ENCODE measurements around the gene PATE4. TPM values are rescaled to one million over a fixed set of nuclear protein-coding genes. Genes with fewer than 3 reads are reported as not detected.

Gene PATE4
- total RNA-seq, 4 donors from 2014 or later, result not detected

DNA sequence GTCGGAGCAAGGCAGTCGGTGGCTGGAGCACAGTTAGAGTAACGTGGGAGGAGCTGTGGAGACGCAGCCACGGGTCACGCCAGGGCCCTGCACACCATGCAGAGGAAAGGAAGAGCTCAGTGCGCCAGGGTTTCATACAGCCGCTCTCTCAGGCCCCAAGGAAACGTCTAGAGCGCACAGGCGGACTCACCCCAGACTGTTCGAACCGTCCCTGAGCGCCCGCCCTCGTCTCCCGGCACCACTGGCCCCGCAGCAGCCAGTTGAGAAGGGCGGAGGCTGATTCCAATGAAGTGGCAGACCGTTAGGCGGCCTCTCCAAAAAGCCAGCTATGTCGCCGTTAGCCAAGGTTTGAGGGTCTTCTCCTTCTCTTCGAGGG is 53.9 kb downstream of the PATE4 start:
- 8 to 14% methylated on average over 6 to 7 of the region's 24 CpGs for WGBS, 2 donors (ENCODE audit: low coverage in 1 of 2)
- Histone ChIP-seq H3K27me3 (no peaks in the 10 kb centered on the region), H3K4me3 (peak overlapping the region; percentile 13 to 94), H3K9me3 (no peaks in the 10 kb centered on the region), H3K4me1 (peaks cover 0 to 37% (median 0%) of the 10 kb centered on the region in 3 donors), H3K36me3 (peaks cover 0 to under 1% of the 10 kb centered on the region in 2 donors), H3K27ac (peak overlapping the region; percentile 36 to 99 (median 96))
- TF ChIP-seq EP300 (IDR thresholded peaks at IDR 0.05) (no peak), POLR2AphosphoS5 (IDR thresholded peaks at IDR 0.05) (no peak), POLR2A (IDR thresholded peaks at IDR 0.05) (no peak)
- TF ChIP-seq, protein P1, sequence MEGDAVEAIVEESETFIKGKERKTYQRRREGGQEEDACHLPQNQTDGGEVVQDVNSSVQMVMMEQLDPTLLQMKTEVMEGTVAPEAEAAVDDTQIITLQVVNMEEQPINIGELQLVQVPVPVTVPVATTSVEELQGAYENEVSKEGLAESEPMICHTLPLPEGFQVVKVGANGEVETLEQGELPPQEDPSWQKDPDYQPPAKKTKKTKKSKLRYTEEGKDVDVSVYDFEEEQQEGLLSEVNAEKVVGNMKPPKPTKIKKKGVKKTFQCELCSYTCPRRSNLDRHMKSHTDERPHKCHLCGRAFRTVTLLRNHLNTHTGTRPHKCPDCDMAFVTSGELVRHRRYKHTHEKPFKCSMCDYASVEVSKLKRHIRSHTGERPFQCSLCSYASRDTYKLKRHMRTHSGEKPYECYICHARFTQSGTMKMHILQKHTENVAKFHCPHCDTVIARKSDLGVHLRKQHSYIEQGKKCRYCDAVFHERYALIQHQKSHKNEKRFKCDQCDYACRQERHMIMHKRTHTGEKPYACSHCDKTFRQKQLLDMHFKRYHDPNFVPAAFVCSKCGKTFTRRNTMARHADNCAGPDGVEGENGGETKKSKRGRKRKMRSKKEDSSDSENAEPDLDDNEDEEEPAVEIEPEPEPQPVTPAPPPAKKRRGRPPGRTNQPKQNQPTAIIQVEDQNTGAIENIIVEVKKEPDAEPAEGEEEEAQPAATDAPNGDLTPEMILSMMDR (IDR thresholded peaks at IDR 0.05), result no peak
- ATAC-seq, result peak; percentile 51

DNA sequence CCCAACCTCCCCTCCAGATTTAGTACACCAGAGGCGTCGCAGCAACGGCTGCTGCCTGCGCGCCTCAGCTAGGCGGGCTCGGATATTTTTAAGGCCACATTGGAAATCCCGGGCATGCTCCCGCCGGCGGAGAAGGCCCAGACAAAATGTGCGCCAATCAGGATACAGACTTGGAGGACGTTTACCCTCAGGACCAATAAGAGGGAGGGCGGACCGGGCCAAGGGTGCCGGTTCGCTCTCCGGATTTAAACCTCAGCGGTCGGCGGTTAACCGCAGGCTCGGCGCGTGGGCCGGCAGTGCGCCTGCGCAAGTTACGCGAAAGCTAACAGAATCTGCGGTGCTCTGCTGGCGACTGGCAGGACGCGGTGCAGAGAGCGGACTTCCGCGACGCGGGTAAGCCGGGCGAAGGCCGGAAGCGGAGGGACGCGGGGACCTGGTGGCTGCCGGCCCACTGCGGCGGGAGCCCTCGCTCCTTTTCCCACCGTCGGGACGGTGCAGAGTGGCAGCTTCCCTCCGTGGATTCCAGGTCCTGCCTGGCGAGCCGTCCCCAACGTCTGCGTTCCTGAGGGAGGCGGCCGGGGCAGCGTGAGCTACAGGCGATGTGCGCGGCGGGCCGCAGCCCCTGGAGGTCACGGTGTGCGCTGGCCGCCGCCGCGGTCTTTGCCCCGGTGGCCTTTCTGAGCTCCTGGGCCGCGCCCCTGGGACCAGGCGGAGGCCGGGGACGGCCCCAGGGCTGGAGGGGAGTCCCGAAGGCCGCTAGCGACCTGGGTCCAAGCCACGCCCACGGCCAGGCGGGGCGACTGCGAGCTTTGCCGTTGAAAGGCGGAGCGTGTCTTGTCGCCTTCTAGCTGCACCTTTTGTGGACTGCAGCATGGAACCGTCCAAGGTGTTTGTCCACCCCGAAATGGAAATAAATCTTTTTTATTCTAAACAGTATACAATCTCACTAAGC is 54.5 kb downstream of the PATE4 start, which contains the start of gene HYLS1:
TSS of gene HYLS1 (plus strand) at position 296 of the 952 bp plus-strand sequence. CDS start 11,701 bp downstream, outside the sequence.
- Histone ChIP-seq H3K4me3 (peak within 1 kb of the TSS; percentile 43 to 94), H3K27me3 (no peaks in the 10 kb centered on the region), H3K4me1 (peaks cover 0 to 37% (median 0%) of the 10 kb centered on the region in 3 donors), H3K9me3 (no peaks in the 10 kb centered on the region), H3K36me3 (peaks cover 0 to 7% of the 10 kb centered on the region in 2 donors), H3K27ac (peak within 1 kb of the TSS; percentile 68 to 99 (median 96))
- ATAC-seq, result peak; percentile 98
- 0% methylated on average over 1 to 7 of the region's 91 CpGs for WGBS, 2 donors (ENCODE audit: low coverage in 1 of 2)
- TF ChIP-seq POLR2AphosphoS5 (IDR thresholded peaks at IDR 0.05) (peak; percentile 83), POLR2A (IDR thresholded peaks at IDR 0.05) (peak; percentile 48 to 50), EP300 (IDR thresholded peaks at IDR 0.05) (no peak)
- TF ChIP-seq, protein P1 (IDR thresholded peaks at IDR 0.05), result peak in 3 of 4 experiments; percentile 9 to 69 (median 27)

Other genes starting within 250 kb of the PATE4 start
- 10 to 100 TPM; 58.2 to 71.4 (median 60.9) TPM for gene STT3A, start 240.5 kb upstream of the PATE4 start, total RNA-seq
- 1 to 10 TPM in 3 of 4 donors, under 1 TPM in 1; 0.94 to 3.0 (median 2.2) TPM for gene CHEK1, start 208.2 kb upstream of the PATE4 start, total RNA-seq
- gene ACRV1, start 152.5 kb upstream of the PATE4 start, total RNA-seq, result not detected
- under 1 TPM in 1 of 4 donors, not detected in 3; 0.27 TPM for gene PATE1, start 87.0 kb upstream of the PATE4 start, total RNA-seq
- under 1 TPM in 1 of 4 donors, not detected in 3; 0.13 TPM for gene PATE2, start 54.5 kb upstream of the PATE4 start, total RNA-seq
- not detected for gene PATE3, start 45.2 kb upstream of the PATE4 start, total RNA-seq
- 1 to 10 TPM; 4.2 to 9.8 (median 6.4) TPM for gene HYLS1, start 54.4 kb downstream of the PATE4 start, total RNA-seq
- 10 to 100 TPM in 1 of 4 donors, 1 to 10 TPM in 3; 7.8 to 15.9 (median 9.1) TPM for gene PUS3, start 69.9 kb downstream of the PATE4 start, total RNA-seq
- gene DDX25, start 71.2 kb downstream of the PATE4 start, total RNA-seq, result under 1 TPM in 1 of 4 donors, not detected in 3; 0.08 TPM
- gene VSIG10L2, start 112.7 kb downstream of the PATE4 start, total RNA-seq, result not detected
- 10 to 100 TPM; 14.2 to 40.9 (median 29.1) TPM for gene CDON, start 229.6 kb downstream of the PATE4 start, total RNA-seq

Measured in gastroesophageal sphincter (tissue), 4 donors.